ENCODE measurements around the gene SEPTIN12.

- no peak for TF ChIP-seq CTCF (IDR thresholded peaks at IDR 0.05)
- no peak for TF ChIP-seq EP300 (IDR thresholded peaks at IDR 0.05)
Observed at GRCh38 chr16:4737545-4737944, 50.6 kb downstream of the SEPTIN12 start.
